CD4-positive, alpha-beta T cell treated with Interleukin-15 for 1 hour (primary cell): ENCODE results near the gene USP31.
A peak's percentile ranks its signal among the peaks of the same experiment; 100 is the strongest.
"Not testable (repeated sequence)": the region's sequence is repeated elsewhere in the genome, so short reads cannot be mapped to it uniquely, and the experiment has no call there.

ENCODE experiments used
- DNase-seq: peaks from one replicate; pipeline ENCODE4 v3.0.0-alpha.2; 2020

USP31 gene

DNA sequence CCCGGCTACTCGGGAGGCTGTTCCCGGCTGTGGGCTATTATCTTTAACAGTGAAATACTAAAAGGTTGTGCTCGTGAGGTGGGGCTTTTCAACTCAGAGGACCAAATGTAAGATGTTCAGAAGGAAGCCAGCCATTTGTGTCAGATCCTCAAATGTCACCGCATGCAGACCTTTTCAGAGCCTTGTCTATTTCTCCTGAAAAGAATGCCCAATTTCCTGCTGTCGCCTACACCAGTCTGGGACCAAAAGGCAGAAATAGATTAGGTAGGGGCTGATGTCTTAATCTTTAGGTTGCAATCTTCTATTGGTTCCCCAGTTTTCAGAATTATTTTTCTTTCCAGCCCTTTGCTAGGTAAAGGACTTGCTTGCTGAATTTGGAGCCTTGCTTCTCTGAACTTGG lies 8.9 kb upstream of the USP31 start:
- DNase-seq, result no peak

DNA sequence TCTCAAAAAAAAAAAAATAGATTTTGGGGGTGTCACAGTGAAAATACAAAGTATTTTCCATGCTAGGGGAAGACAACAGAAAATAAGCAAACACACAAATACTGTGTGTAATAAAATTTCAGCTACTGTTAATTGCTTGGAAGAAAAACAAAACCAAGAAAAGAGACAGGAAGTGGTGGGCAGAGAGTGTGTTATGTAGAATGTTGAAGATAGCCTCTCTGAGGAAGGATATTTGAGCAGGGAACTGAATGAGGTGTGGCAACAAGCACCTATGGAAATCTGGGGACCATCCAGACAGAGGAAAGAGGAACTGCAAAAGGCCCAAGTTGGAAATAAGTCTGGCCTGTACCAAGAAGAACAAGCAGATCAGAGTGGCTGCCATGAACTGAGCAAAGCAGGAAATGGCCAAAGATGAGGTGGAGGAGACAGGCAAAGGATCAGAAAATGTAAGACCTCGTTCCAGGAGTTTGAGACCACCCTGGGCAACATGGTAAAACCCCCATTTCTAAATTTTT lies 7.8 kb upstream of the USP31 start:
- DNase-seq, result no peak

DNA sequence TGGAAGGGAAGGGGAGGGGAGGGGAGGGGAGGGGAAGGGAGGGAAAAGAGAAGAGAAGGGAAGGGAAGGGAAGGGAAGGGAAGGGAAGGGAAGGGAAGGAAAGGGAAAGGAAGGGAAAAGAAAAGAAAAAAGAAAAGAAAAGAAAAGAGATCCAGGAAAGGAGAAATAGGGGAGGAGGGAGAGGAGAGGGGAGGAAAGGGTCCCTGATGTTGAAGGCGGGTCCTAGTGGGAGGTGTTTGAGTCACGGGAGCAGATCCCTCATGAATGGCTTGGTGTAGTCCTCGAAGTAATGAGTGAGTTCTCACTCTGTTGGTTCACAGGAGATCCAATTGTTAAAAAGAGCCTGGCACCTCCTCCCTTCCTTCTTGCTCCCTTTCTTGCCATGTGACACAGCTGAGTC lies 6.9 kb upstream of the USP31 start:
- no peak for DNase-seq

DNA sequence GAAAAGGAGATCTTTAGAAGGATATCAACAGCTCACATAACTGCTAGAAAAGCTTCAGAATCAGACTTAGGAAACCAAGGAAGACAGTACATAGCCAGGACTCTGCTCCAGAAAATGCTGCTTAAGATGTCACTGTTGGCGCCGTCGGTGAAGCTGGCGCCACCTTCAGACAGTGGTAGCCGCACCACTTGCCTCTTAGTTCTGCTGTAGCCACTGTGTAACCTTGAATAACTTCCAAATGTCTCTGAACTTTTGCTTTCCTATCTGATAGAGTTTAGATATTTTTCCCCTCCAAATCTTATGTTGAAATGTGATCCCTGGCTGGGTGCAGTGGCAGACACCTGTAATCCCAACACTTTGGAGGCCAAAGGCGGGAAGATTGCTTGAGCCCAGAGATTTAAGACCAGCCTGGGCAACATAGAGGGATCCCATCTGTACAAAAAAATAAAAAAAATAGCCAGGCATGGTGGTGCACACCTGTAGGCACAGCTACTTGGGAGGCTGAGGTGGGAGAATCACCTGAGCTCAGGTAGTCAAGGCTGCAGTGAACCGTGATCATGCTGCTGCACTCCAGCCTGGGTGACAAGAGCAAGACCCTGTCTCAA lies 6.3 kb upstream of the USP31 start:
- DNase-seq, result no peak

- DNase-seq, result no peak
Observed at GRCh38 chr16:23152386-23153178, 3.3 kb upstream of the USP31 start.

GRCh38 chr16:23149993-23150364 lies 727 bp upstream of the USP31 start:
- DNase-seq, result no peak

- peak; percentile 54 for DNase-seq
Observed at GRCh38 chr16:23148513-23149266, 562 bp downstream of the USP31 start.

DNA sequence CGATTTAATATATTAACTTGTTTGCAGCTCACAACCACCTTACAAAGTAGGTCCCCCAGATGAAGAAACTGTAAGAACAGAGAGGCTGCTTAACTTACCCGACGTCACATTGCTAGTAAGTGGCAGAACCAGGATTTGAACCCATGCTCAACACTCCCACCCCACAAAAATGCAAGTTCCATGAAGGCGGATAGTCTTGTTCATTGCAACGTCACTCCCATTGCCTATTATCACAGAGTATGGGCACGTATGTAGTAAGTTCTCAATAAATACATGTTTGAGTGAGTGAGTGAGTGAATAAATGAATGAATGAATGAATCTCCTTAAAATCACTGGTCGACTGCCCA lies 1.1 kb downstream of the USP31 start:
- no peak for DNase-seq

DNA sequence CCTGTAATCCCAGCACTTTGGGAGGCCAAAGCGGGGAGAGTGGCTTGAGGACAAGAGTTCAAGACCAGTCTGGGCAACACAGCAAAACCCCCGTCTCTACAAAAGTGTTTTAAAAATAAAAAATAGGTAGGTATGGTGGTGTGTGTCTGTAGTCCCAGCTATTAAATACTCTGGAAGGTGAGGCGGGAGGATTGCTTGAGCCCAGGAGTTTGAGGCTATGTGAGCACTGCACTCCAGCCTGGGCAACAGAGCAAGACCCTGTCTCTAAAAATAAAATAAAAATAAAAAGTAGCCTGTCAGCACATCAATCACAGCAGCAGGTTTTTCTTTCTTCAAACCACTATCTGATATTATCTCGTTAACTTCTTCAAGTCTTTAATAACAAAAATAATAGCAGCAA lies 1.6 kb downstream of the USP31 start:
- DNase-seq, result no peak

- no peak for DNase-seq
Observed at GRCh38 chr16:23146877-23147601, 2.2 kb downstream of the USP31 start.

GRCh38 chr16:23145608-23146007 lies 3.6 kb downstream of the USP31 start:
- no peak for DNase-seq

DNA sequence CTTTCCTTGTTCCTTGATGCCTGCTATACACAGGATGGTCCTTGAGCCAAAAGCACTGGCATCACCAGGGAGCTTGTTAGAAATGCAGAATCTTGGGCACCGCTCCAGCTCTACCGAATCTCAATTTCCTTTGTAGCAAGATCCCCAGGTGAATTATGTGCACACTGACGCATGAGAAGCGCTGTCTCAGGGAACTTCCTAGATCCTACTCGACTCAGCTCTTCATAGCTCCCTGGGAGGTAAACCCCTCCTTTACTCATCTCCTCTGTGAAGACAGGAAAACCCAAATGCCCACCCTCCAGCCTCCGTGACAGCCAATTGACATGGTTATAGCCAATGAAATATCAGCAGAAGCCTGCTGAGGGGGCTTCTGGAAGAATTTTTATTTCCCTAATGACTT lies 4.1 kb downstream of the USP31 start:
- no peak for DNase-seq

- not testable (repeated sequence) for DNase-seq
Observed at GRCh38 chr16:23144393-23144792, 4.9 kb downstream of the USP31 start.

DNA sequence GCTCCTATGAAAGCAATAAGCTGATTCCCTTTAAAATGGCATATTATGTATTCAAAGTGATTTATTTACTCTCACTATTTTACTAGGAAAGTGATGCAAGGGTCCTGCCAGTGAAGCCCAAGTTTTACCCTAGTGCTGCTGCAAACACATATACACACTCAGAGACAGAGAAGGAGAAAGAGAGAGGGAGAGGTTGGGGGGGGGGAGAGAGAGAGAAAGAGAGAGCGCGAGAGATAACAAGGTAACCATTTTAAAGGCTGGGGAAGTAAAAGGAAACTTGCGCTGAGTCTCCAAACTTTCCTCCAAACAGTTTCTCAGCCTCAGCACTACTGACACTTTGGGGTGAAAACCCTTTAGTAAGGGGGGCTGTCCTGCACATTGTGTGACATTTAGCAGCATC lies 5.9 kb downstream of the USP31 start:
- DNase-seq, result no peak

- DNase-seq, result no peak
Observed at GRCh38 chr16:23141959-23142740, 7.1 kb downstream of the USP31 start.

DNA sequence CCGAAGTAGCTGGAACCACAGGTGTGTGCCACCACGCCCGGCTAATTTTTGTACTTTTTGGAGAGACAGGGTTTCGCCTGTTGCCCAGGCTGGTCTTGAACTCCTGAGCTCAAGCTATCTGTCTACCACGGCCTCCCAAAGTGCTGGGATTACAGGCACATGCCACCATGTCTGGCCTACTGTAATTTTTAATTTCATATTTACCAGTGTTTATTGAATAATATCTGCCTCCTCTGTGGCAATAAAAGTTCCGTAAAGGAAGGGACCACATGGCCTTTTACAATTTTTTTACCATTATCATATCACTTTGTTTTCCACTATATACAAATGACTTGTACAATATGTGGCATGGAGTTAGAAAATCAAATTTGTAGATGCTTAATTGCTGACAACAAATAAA lies 7.8 kb downstream of the USP31 start:
- DNase-seq, result no peak

GRCh38 chr16:23141033-23141432 lies 8.2 kb downstream of the USP31 start:
- DNase-seq, result no peak

- no peak for DNase-seq
Observed at GRCh38 chr16:23140107-23140506, 9.1 kb downstream of the USP31 start.

- DNase-seq, result no peak
Observed at GRCh38 chr16:23137818-23138217, 11.4 kb downstream of the USP31 start.

DNA sequence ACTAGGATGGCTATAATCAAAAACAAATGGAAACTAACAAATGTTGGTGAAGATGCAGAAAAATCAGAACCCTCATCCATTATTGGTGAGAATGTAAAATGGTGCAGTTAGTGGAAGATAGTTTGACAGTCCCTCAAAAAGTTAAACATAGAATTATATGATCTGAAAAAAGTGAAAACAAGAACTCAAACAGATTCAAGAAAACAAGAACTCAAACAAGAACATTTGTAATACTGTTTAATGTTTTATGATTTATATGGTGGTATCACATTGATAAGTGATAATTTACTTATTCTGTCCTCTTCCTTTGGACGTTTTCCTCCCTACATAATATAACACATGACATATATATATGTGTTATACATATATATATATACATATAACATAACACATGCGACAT lies 12.0 kb downstream of the USP31 start:
- DNase-seq, result no peak

- no peak for DNase-seq
Observed at GRCh38 chr16:23134274-23134673, 15.0 kb downstream of the USP31 start.

GRCh38 chr16:23132775-23133463 lies 16.3 kb downstream of the USP31 start:
- DNase-seq, result no peak
